HG03442 (cell line): ENCODE results near the gene CEP350.

Source experiments
- ATAC-seq: cut with Tn5 transposase; IDR thresholded peaks from one replicate; pipeline ENCODE4 v1.9.1; 2021; ENCODE audit warnings: mild to moderate bottlenecking, moderate library complexity; ENCODE audit not compliant: unreplicated experiment

The CEP350 gene

DNA sequence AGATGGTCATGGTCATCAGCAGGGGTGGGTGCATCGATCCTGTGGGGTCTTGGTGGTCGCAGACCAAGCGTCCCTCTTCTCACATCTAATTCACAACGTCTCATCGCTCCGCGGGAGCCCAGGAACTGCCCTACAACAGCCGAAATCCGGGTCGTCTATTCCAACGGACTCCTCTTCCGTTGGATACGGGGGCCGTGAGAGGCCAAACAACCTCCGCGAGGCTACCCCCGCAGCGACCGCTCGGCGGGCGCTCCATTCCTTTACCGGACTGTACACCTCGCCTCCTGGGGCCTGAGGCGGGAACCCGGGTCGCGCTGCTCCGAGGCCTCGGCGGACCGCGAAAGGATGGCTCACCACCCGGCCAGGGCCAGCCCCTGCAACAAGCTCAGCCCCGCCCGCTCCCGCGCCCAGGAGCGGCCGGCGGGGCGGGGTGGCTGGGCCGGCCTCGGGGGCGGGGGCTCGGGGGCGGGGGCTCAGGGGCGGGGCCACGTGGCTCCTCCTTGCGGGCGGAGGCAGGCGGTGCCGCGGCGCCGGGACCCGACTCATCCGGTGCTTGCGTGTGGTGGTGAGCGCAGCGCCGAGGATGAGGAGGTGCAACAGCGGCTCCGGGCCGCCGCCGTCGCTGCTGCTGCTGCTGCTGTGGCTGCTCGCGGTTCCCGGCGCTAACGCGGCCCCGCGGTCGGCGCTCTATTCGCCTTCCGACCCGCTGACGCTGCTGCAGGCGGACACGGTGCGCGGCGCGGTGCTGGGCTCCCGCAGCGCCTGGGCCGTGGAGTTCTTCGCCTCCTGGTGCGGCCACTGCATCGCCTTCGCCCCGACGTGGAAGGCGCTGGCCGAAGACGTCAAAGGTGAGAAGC lies 199.9 kb downstream of the CEP350 start, which contains the start of gene QSOX1:
QSOX1 (plus strand) TSS at position 545 of the 857 bp plus-strand sequence; CDS start at position 584, 39 bp downstream.
- peak; percentile 90 for ATAC-seq

DNA sequence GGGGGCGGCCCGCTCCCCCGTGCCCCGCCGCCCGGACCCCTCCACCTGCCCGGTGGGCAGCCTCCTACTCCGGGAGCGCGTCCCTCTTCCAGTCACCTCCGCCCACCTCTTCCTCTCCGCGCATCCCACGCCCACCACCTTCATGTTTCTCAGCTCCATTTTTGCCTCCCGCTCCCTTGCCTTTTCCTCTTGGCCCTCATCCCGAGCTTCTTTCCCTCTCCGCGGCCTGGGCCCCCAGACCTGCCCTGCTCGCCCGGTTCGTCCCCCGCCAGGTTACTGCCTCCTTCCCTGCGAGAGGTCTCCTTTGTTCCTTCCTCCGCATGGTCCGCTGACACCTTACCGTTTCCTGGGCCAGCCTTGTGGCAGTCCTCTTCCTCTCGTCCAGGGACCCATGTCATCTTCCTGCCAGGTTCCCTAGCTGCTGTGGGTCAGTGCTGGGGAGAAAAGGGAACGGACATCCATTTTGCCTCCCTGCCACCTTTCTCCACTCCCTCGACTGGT lies 200.6 kb downstream of the CEP350 start:
- no peak for ATAC-seq

DNA sequence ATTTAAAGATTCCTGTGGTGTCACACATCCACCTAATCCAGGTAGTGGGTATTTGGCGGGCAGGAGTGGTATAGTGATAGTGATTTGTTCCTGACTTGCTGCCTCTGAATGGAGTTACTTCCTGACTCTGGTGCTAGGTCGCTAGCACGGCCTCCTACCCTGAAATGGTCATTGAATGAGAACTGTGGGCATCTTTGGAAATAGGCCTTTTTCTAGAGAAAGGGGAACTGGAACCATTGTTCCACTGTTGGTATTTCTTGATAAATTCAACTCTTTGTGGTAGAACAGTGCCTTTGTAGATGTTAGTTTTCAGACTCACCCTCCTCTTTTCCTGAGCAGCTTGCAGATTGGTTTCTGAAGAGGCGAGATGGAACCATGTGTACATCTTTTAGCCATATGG lies 201.6 kb downstream of the CEP350 start:
- ATAC-seq: no peak

DNA sequence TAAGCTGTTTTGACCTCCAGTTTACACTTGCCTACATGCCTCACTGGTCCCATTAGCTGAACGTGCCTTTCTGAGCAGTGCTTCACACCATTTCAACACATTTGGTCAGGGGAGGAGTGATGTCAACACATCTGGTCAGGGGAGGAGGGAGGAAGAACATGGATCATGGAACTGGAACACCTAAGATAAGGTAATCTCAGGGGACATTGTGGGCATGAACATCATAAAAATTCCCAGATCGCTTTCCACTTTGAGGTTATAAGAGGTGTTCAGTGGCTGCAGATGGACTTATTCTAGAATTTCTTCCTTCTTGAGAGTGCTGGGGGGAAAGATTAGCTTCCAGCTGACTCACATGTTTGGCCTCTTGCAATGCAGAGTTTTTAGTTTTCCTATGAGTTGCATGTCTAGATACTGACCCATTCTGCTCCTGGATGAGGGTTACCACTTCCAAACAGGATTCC lies 202.1 kb downstream of the CEP350 start:
- no peak for ATAC-seq

DNA sequence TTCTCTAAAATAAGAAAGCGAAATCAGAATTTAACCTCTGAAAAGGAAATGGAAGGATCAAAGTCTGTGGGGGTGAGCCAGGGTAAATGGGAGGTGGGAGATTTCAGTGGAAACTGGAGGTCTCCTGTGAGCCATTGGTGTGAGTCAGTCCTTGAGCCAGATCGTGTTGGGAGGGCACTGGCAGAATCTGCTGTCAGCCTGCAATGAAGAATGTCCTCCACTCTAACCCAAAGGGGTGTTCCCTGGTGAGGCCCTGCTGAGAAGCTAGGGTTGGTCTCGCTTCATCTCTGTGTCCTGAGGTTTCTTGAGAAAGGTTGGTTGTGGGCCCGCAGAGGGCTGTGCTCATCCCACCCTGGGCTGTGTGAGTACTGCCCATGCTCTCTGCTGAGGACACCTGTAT lies 202.5 kb downstream of the CEP350 start:
- ATAC-seq: no peak

DNA sequence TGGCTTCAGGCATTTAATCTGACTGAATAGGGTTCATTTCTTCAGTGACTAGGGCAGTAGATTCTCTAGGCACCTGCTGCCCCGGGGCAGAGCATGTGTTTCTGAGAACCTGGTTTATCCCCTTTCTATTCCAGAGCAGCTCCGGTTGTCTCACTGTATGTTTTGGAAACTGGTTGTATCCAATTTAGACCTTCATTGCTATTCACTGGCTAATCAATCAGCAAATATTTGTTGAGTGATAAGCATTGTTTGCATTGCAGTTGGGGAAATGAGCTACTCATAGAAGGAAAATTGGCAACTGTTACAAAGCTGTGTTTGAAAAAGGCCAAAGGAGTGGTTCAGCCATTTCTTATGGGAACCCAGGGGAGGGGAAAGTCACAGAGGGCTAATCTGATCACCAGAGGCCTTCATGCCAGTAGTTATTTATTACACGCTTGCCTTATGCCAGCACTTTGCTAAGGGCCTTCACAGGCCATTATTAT lies 203.0 kb downstream of the CEP350 start:
- no peak for ATAC-seq

DNA sequence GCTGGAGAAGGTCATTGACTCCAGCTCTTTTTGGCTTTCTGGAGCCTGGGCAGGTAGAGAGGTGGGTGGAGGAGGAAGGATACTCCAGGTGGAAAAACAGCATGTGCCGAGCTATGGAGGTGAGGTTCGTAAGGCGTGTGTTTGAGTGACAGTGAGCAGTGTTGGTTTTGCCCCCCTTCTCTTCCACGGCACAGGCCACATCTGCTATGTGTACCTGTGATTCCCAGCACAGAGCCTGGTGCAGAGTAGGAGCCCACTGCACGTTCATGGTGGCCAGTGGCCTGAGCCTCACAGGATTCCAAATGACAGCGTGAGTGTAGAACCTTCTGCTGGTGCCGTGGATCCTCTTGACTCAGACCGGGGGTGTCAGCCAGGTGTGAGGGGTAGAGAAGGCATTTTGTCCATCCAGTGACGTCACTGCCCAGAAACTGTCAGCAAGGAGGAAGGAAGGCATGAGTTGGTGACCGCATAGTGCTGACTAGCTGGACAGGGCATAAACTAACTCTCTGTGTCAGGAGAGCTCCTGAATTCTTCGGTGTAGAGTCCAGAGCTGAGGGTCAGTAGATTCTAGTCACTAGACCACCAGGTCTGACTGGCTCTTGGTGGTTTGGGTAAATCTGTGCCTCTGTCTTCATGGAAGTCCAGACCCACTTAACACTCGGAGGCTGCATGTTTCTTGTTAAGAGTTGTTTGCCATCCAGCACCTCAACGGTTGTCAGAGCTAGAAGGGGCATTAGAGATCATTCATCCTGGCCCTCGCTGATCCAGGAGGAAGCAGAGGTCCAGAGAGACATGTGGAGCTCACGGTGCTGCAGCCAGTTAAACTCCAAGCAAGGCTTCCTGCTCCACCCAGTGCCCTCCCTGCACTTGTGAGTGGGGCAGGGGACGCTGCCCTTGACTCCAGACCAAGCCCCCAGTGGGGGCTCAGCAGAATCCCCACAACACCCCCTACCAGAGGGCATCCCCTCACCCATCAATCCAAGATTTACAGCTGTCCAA lies 203.8 kb downstream of the CEP350 start:
- no peak for ATAC-seq

DNA sequence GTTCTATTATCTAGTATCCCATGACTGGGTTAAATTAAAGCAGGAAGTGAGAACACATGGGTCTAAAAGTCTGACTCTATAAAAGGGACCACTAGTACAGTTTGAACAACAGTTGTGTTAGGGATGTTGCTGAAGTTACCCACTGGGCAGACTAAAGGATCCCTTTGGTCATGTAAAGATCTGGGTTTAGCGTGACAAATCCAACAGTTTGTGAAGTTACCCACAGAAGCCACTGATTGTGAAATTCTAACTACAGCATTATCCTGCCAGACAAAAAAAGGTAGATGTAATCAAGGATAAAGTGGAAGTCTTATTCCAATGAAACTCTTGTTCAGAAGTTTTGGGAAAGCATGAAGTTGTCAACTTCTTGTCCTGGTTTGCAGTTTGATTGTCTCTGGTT lies 205.7 kb downstream of the CEP350 start:
- ATAC-seq: no peak

DNA sequence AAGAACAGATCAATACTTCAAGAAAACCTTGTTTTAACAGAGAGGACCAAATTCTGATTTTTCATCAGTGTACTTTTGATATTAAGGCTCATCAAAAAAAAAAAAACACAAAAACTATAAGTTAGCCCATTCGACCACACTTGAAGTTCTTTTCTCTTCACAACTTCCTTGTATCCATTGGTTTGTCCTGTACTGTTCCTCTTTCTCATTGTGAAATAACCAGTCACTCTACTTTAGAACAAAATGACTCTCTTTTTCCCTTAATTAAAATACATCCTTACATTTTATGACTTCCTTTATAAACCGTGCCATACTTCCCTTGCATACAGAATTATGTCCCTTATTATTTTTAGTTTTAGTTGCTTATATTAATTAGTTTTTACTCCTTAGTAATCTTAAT lies 208.4 kb downstream of the CEP350 start:
- ATAC-seq: no peak
